ENCODE data around the gene KDR.

- TF ChIP-seq RAD21 (IDR thresholded peaks at IDR 0.05; ENCODE audit: low read length) = no peak
- no peak for TF ChIP-seq POLR2AphosphoS5 (IDR thresholded peaks at IDR 0.05; ENCODE audit: low read depth, low read length)
- TF ChIP-seq YY1 (IDR thresholded peaks at IDR 0.05; ENCODE audit: low read depth) = no peak
- TF ChIP-seq, protein P1, sequence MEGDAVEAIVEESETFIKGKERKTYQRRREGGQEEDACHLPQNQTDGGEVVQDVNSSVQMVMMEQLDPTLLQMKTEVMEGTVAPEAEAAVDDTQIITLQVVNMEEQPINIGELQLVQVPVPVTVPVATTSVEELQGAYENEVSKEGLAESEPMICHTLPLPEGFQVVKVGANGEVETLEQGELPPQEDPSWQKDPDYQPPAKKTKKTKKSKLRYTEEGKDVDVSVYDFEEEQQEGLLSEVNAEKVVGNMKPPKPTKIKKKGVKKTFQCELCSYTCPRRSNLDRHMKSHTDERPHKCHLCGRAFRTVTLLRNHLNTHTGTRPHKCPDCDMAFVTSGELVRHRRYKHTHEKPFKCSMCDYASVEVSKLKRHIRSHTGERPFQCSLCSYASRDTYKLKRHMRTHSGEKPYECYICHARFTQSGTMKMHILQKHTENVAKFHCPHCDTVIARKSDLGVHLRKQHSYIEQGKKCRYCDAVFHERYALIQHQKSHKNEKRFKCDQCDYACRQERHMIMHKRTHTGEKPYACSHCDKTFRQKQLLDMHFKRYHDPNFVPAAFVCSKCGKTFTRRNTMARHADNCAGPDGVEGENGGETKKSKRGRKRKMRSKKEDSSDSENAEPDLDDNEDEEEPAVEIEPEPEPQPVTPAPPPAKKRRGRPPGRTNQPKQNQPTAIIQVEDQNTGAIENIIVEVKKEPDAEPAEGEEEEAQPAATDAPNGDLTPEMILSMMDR (IDR thresholded peaks at IDR 0.05) = no peak
- TF ChIP-seq SIN3A (IDR thresholded peaks at IDR 0.05; ENCODE audit: borderline replicate concordance, low read depth, low read length) = no peak
- TF ChIP-seq FOXM1 (IDR thresholded peaks at IDR 0.05; ENCODE audit: low read depth) = no peak
- TF ChIP-seq TCF12 (IDR thresholded peaks at IDR 0.05) = no peak
- TF ChIP-seq ELF1 (IDR thresholded peaks at IDR 0.05) = no peak
- TF ChIP-seq, protein P2, sequence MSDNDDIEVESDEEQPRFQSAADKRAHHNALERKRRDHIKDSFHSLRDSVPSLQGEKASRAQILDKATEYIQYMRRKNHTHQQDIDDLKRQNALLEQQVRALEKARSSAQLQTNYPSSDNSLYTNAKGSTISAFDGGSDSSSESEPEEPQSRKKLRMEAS (IDR thresholded peaks at IDR 0.05; ENCODE audit: low read depth) = no peak
- TF ChIP-seq EZH2phosphoT487 (IDR thresholded peaks at IDR 0.05; ENCODE audit: borderline replicate concordance, low read depth) = no peak
- TF ChIP-seq, protein P3, sequence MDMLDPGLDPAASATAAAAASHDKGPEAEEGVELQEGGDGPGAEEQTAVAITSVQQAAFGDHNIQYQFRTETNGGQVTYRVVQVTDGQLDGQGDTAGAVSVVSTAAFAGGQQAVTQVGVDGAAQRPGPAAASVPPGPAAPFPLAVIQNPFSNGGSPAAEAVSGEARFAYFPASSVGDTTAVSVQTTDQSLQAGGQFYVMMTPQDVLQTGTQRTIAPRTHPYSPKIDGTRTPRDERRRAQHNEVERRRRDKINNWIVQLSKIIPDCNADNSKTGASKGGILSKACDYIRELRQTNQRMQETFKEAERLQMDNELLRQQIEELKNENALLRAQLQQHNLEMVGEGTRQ (IDR thresholded peaks at IDR 0.05; ENCODE audit: borderline replicate concordance, low read depth, low read length) = no peak
- no peak for TF ChIP-seq RCOR1 (IDR thresholded peaks at IDR 0.05; ENCODE audit: low read length)
- TF ChIP-seq EP300 (IDR thresholded peaks at IDR 0.05; ENCODE audit: borderline replicate concordance in 1 of 2, low read depth in 1 of 2, low read length in 1 of 2) = no peak
- TF ChIP-seq PBX3 (IDR thresholded peaks at IDR 0.05) = no peak
Measured at GRCh38 chr4:55037728-55038127, 87.7 kb downstream of the KDR start.

All from SK-N-SH (cell line).